GM23338 (cell line): Measurements from ENCODE around the gene N4BP2L1.

Experiments
- POLR2AphosphoS5 ChIP-seq: IDR thresholded peaks from 2 replicates; pipeline ENCODE4 v1.6.1; 2016; ENCODE audit warnings: antibody characterized with exemption, low read depth
- ZNF114 ChIP-seq: fragments of 250-450 bp; sonication (Bioruptor Pico); IDR thresholded peaks from 2 replicates; pipeline ENCODE4 v1.5.0; 2020; ENCODE audit warnings: mild to moderate bottlenecking, moderate library complexity
- TF ChIP-seq, protein P1 (sequence below), 2 experiments: fragments of 200-600 bp in 1 of 2; sonication (generic) in 1 of 2; conservative IDR thresholded peaks; 2 replicates each; pipeline versions ENCODE4 v1.5.1 to v1.6.1; 2016 to 2017; ENCODE audit warnings: antibody characterized with exemption in 2 of 2, low read depth in 2 of 2, mild to moderate bottlenecking in 2 of 2, moderate library complexity in 1 of 2

- TF ChIP-seq, protein P1, sequence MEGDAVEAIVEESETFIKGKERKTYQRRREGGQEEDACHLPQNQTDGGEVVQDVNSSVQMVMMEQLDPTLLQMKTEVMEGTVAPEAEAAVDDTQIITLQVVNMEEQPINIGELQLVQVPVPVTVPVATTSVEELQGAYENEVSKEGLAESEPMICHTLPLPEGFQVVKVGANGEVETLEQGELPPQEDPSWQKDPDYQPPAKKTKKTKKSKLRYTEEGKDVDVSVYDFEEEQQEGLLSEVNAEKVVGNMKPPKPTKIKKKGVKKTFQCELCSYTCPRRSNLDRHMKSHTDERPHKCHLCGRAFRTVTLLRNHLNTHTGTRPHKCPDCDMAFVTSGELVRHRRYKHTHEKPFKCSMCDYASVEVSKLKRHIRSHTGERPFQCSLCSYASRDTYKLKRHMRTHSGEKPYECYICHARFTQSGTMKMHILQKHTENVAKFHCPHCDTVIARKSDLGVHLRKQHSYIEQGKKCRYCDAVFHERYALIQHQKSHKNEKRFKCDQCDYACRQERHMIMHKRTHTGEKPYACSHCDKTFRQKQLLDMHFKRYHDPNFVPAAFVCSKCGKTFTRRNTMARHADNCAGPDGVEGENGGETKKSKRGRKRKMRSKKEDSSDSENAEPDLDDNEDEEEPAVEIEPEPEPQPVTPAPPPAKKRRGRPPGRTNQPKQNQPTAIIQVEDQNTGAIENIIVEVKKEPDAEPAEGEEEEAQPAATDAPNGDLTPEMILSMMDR (conservative IDR thresholded peaks at IDR 0.05; ENCODE audit: low read depth in 2 of 2): no peak
- TF ChIP-seq POLR2AphosphoS5 (no peak), ZNF114 (CRISPR knock-in tag) (no peak)
These were observed 43.9 kb downstream of the N4BP2L1 start for GRCh38 chr13:32383836-32384618.
